Brain microvascular endothelial cell (primary cell): Measurements from ENCODE around the gene ALOXE3.

ENCODE experiments used
- DNase-seq: peaks from one replicate; pipeline ENCODE4 v3.0.0-alpha.2; 2020
- H3K27ac ChIP-seq: fragments of 250-450 bp; sonication (Bioruptor Pico); 2 replicates; pipeline ENCODE4 v1.5.1; 2020; ENCODE audit warnings: mild to moderate bottlenecking, moderate library complexity
- H3K27me3 ChIP-seq: fragments of 250-450 bp; sonication (Bioruptor Pico); replicated peaks from 2 replicates; pipeline ENCODE4 v1.5.1; 2020; ENCODE audit warnings: mild to moderate bottlenecking
- H3K36me3 ChIP-seq: fragments of 250-450 bp; sonication (Bioruptor Pico); replicated peaks from 2 replicates; pipeline ENCODE4 v1.5.1; 2020; ENCODE audit warnings: mild to moderate bottlenecking
- H3K4me3 ChIP-seq: 2 replicates; pipeline ENCODE4 v1.5.1; 2011; ENCODE audit warnings: low read depth, mild to moderate bottlenecking, control low read depth, low read length, moderate library complexity
- CTCF ChIP-seq: IDR thresholded peaks from 2 replicates; pipeline ENCODE4 v1.5.1; 2011; ENCODE audit warnings: low read depth, mild to moderate bottlenecking, moderate library complexity, low read length, control low read depth, inconsistent platforms; ENCODE audit errors: missing control alignments
- in situ Hi-C: cut with HindIII; loops from 2 replicates; pipeline ENCODE4 v1.10.0; 2017; ENCODE audit warnings: low sequenced_read_pairs, low pct_ligation_motif_present

ALOXE3 gene

GRCh38 chr17:8072341-8072728 is 46.0 kb downstream of the ALOXE3 start:
- H3K4me3 ChIP-seq = no peak overlapping the region
- no peak for DNase-seq
- no peak for TF ChIP-seq CTCF

GRCh38 chr17:8071496-8071895 is 46.8 kb downstream of the ALOXE3 start:
- H3K27me3 ChIP-seq = peaks cover 51% of the 10 kb centered on the region
- no peak overlapping the region for H3K4me3 ChIP-seq
- in situ Hi-C loops = no loop called here
- DNase-seq = no peak
- H3K27ac ChIP-seq = no peak overlapping the region
- no peaks in the 10 kb centered on the region for H3K36me3 ChIP-seq
- TF ChIP-seq CTCF = no peak

More at GRCh38 chr17:8072341-8072728, 46.0 kb downstream of the ALOXE3 start:
- Histone ChIP-seq H3K27ac (no peak overlapping the region), H3K27me3 (peaks cover 46% of the 10 kb centered on the region), H3K36me3 (no peaks in the 10 kb centered on the region)
- in situ Hi-C loops = no loop called here

- peaks cover 55% of the 10 kb centered on the region for H3K27me3 ChIP-seq
- no peaks in the 10 kb centered on the region for H3K36me3 ChIP-seq
- no peak overlapping the region for H3K4me3 ChIP-seq
- DNase-seq = no peak
- in situ Hi-C loops = no loop called here
- no peak for TF ChIP-seq CTCF
- no peak overlapping the region for H3K27ac ChIP-seq
Measured at GRCh38 chr17:8069587-8069860, 48.8 kb downstream of the ALOXE3 start.

DNA sequence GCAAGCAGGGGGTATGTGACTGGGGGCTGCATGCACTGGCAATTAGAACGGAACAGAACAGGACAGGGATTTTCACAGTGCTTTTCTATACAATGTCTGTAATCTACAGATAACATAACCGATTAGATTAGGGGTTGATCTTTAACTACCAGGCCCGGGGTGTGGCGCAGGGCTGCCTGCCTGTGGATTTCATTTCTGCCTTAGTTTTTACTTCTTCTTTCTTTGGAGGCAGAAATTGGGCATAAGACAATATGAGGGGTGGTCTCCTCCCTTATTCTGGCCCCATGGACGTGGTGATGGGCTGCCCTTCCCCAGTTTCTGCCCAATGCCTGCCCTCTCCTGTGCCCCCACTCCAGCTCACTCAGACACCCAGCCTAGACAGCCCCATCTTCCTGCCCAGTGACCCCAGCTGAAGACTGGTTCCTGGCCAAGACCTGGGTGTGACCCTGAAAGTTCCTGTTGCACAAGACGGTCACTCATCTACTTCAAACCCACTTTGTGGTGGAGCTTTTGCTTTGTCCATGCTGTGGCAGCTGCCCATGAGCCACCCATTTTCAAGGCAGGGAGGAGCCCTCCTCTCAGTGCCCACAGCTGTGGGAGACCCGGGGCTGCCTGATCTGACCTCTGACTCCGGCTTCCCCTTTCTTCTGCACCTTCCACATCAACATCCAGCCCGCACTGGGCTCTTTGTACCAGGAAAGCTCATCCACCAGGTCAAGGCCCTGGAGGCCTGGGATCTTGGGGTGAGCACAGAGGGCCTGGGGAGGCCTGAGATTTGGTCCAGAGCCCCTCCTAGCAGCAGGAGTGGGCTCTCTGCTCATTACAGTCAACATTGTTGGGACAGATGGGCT is 49.4 kb downstream of the ALOXE3 start:
- no peak for TF ChIP-seq CTCF
- H3K27ac ChIP-seq = no peak overlapping the region
- H3K4me3 ChIP-seq = no peak overlapping the region
- in situ Hi-C loops = no loop called here
- no peak for DNase-seq
- H3K36me3 ChIP-seq = no peaks in the 10 kb centered on the region
- H3K27me3 ChIP-seq = peaks cover 52% of the 10 kb centered on the region

- Histone ChIP-seq H3K4me3 (no peak overlapping the region), H3K27me3 (peaks cover 49% of the 10 kb centered on the region), H3K27ac (no peak overlapping the region), H3K36me3 (no peaks in the 10 kb centered on the region)
- no peak for TF ChIP-seq CTCF
- DNase-seq = no peak
- in situ Hi-C loops = no loop called here
Measured at GRCh38 chr17:8067806-8068205, 50.5 kb downstream of the ALOXE3 start.
